Caco-2 (cell line): ENCODE results near the gene COPB2. TPM values are rescaled to one million over a fixed set of nuclear protein-coding genes. Genes with fewer than 3 reads are reported as not detected.

Experiments
- BruUV-seq: library from RNA; stranded (reverse); fragments of 400-500 nt; replicated peaks from 2 replicates; lab custom pipeline; 2021; lab: Mats Ljungman, UMichigan
- CTCF ChIA-PET: fragments of 300-600 bp; sonication (Branson Sonifier 250); formaldehyde crosslinking; loops from one replicate; lab custom pipeline; 2022; ENCODE audit warnings: antibody characterized with exemption; lab: Charles Lee
- POLR2A ChIA-PET: fragments of 300-600 bp; sonication (Branson Sonifier 250); formaldehyde crosslinking; loops from one replicate; lab custom pipeline; 2022; ENCODE audit warnings: antibody characterized with exemption; lab: Charles Lee
- DNase-seq, 2 experiments: peaks; one replicate each; pipeline versions ENCODE4 v3.0.0 to v3.0.0-alpha.2; 2020 to 2022
- H3K27me3 ChIP-seq: replicated peaks from 2 replicates; pipeline ENCODE4 v1.6.0; 2011; ENCODE audit warnings: low read length; ENCODE audit not compliant: control insufficient read depth, insufficient read depth
- H3K36me3 ChIP-seq: 2 replicates; pipeline ENCODE4 v1.5.1; 2011; ENCODE audit warnings: low read length; ENCODE audit not compliant: control insufficient read depth, insufficient read depth
- H3K4me1 ChIP-seq: fragments of 250-450 bp; sonication (Bioruptor Pico); 2 replicates; pipeline ENCODE4 v1.5.1; 2020; ENCODE audit warnings: mild to moderate bottlenecking
- H3K4me3 ChIP-seq: 2 replicates; pipeline ENCODE4 v1.5.1; 2011; ENCODE audit warnings: low read depth, mild to moderate bottlenecking, control low read depth, low read length
- H3K9me3 ChIP-seq: fragments of 250-450 bp; sonication (Bioruptor Pico); 2 replicates; pipeline ENCODE4 v1.5.1; 2020; ENCODE audit warnings: mild to moderate bottlenecking, moderate library complexity
- H3K27ac Mint-ChIP-seq: one replicate; pipeline ENCODE4 v1.8.0; 2022; ENCODE audit warnings: mixed read lengths; ENCODE audit not compliant: unreplicated experiment
- H3K27me3 Mint-ChIP-seq: one replicate; pipeline ENCODE4 v1.8.0; 2022; ENCODE audit warnings: mixed read lengths; ENCODE audit not compliant: insufficient read depth, unreplicated experiment
- H3K36me3 Mint-ChIP-seq: one replicate; pipeline ENCODE4 v1.8.0; 2022; ENCODE audit warnings: mild to moderate bottlenecking, mixed read lengths; ENCODE audit not compliant: insufficient read depth, unreplicated experiment
- H3K4me1 Mint-ChIP-seq: one replicate; pipeline ENCODE4 v1.8.0; 2022; ENCODE audit warnings: low read depth, mixed read lengths; ENCODE audit not compliant: unreplicated experiment
- H3K4me3 Mint-ChIP-seq: one replicate; pipeline ENCODE4 v1.8.0; 2022; ENCODE audit warnings: mild to moderate bottlenecking, moderate library complexity, mixed read lengths; ENCODE audit not compliant: unreplicated experiment
- H3K9me3 Mint-ChIP-seq: one replicate; pipeline ENCODE4 v1.8.0; 2022; ENCODE audit warnings: mixed read lengths; ENCODE audit not compliant: unreplicated experiment
- CTCF ChIP-seq, 2 experiments: fragments of 200-600 bp in 1 of 2; IDR thresholded peaks; 1 replicate in 1 of 2; 2 replicates in 1 of 2; pipeline versions ENCODE4 v1.5.1 to v1.8.0; 2011 to 2022; ENCODE audit warnings: antibody characterized with exemption in 1 of 2, control low read depth in 1 of 2, inconsistent platforms in 1 of 2, low read depth in 1 of 2, low read length in 1 of 2, mild to moderate bottlenecking in 1 of 2, moderate library complexity in 1 of 2; ENCODE audit not compliant: insufficient read depth in 1 of 2, severe bottlenecking in 1 of 2, unreplicated experiment in 1 of 2
- intact Hi-C: fragments of 100-400 bp; cut with micrococcal nuclease; formaldehyde crosslinking; loops from one replicate; pipeline ENCODE4 v1.10.0; 2022; ENCODE audit not compliant: unreplicated experiment
- total RNA-seq: library from RNA; stranded (reverse); gene quantifications from 2 replicates; pipeline ENCODE4 v1.2.3, GENCODE V29; 2022

COPB2 gene
- total RNA-seq, 1 experiment from 2014 or later = 130 TPM

- no peaks in the 10 kb centered on the region for H3K36me3 Mint-ChIP-seq
- H3K4me3 ChIP-seq = no peak overlapping the region
- H3K36me3 ChIP-seq = no peaks in the 10 kb centered on the region
- H3K27ac Mint-ChIP-seq = no peak overlapping the region
- peaks cover 13% of the 10 kb centered on the region for H3K4me1 ChIP-seq
- no peak for TF ChIP-seq CTCF (IDR thresholded peaks at IDR 0.05; ENCODE audit: insufficient read depth in 1 of 2, low read depth in 1 of 2, low read length in 1 of 2, severe bottlenecking in 1 of 2, unreplicated experiment in 1 of 2)
- no peak overlapping the region for H3K4me3 Mint-ChIP-seq
- no peaks in the 10 kb centered on the region for H3K9me3 ChIP-seq
- intact Hi-C loops = no loop called here
- H3K27me3 ChIP-seq = no peaks in the 10 kb centered on the region
- H3K4me1 Mint-ChIP-seq = peaks cover 17% of the 10 kb centered on the region
- DNase-seq = no peak
- no peaks in the 10 kb centered on the region for H3K27me3 Mint-ChIP-seq
- BruUV-seq = no TSS peak
- CTCF ChIA-PET = no interaction called here
- POLR2A ChIA-PET = no interaction called here
- H3K9me3 Mint-ChIP-seq = no peaks in the 10 kb centered on the region
These were observed 80.9 kb downstream of the COPB2 start for GRCh38 chr3:139308560-139308959.

GRCh38 chr3:139307601-139308555, 81.6 kb downstream of the COPB2 start:
- no peaks in the 10 kb centered on the region for H3K36me3 ChIP-seq
- peaks cover 7% of the 10 kb centered on the region for H3K4me1 ChIP-seq
- POLR2A ChIA-PET = no interaction called here
- Mint-ChIP-seq H3K9me3 (no peaks in the 10 kb centered on the region), H3K27me3 (no peaks in the 10 kb centered on the region), H3K4me3 (no peak overlapping the region), H3K4me1 (peaks cover 10% of the 10 kb centered on the region), H3K27ac (no peak overlapping the region), H3K36me3 (no peaks in the 10 kb centered on the region)
- H3K27me3 ChIP-seq = no peaks in the 10 kb centered on the region
- BruUV-seq = no TSS peak
- no peak for TF ChIP-seq CTCF (IDR thresholded peaks at IDR 0.05; ENCODE audit: insufficient read depth in 1 of 2, low read depth in 1 of 2, low read length in 1 of 2, severe bottlenecking in 1 of 2, unreplicated experiment in 1 of 2)
- H3K9me3 ChIP-seq = no peaks in the 10 kb centered on the region
- DNase-seq = no peak
- CTCF ChIA-PET = no interaction called here
- H3K4me3 ChIP-seq = no peak overlapping the region
- intact Hi-C loops = no loop called here

Other genes starting within 250 kb of the COPB2 start
- 58.2 and 63.9 TPM in 2 replicates for gene MRPS22, start 45.6 kb downstream of the COPB2 start, total RNA-seq
- gene RBP2, start 86.9 kb upstream of the COPB2 start, total RNA-seq = 26.9 and 28.0 TPM in 2 replicates
- 6.1 and 6.4 TPM in 2 replicates for gene RBP1, start 150.1 kb upstream of the COPB2 start, total RNA-seq